ENCODE data around the gene POP7.

DNA sequence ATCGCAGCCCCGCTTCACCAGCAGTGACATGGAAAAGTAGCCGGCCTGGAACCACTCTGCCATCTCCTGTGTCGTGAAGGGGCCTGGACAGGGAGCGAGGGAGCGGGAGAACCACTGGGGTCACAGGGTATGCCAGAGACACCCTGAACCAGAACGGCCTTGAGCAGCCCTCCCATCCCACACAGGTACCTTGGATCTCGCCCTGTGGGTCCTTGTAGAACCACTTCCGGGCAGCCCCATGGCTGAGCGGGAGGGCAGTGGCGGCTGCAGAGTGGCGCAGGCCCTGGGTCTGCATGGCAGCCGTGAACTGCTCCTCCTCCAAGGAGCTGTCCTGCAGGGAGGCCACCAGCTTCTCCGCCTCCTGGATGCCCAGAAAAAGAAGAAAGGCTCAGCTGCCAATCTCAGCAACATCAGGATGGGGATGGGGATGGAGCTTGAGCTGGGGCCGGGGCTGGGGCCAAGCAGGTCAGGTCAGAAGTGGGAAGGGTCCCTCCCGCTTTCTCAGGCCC, 21.3 kb upstream of the POP7 start:
- no peak for TF ChIP-seq FOXJ3 (CRISPR knock-in tag; IDR thresholded peaks at IDR 0.05; ENCODE audit: borderline replicate concordance)
- TF ChIP-seq, protein P1, sequence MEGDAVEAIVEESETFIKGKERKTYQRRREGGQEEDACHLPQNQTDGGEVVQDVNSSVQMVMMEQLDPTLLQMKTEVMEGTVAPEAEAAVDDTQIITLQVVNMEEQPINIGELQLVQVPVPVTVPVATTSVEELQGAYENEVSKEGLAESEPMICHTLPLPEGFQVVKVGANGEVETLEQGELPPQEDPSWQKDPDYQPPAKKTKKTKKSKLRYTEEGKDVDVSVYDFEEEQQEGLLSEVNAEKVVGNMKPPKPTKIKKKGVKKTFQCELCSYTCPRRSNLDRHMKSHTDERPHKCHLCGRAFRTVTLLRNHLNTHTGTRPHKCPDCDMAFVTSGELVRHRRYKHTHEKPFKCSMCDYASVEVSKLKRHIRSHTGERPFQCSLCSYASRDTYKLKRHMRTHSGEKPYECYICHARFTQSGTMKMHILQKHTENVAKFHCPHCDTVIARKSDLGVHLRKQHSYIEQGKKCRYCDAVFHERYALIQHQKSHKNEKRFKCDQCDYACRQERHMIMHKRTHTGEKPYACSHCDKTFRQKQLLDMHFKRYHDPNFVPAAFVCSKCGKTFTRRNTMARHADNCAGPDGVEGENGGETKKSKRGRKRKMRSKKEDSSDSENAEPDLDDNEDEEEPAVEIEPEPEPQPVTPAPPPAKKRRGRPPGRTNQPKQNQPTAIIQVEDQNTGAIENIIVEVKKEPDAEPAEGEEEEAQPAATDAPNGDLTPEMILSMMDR (IDR thresholded peaks at IDR 0.05), result no peak
- TF ChIP-seq, protein P2, sequence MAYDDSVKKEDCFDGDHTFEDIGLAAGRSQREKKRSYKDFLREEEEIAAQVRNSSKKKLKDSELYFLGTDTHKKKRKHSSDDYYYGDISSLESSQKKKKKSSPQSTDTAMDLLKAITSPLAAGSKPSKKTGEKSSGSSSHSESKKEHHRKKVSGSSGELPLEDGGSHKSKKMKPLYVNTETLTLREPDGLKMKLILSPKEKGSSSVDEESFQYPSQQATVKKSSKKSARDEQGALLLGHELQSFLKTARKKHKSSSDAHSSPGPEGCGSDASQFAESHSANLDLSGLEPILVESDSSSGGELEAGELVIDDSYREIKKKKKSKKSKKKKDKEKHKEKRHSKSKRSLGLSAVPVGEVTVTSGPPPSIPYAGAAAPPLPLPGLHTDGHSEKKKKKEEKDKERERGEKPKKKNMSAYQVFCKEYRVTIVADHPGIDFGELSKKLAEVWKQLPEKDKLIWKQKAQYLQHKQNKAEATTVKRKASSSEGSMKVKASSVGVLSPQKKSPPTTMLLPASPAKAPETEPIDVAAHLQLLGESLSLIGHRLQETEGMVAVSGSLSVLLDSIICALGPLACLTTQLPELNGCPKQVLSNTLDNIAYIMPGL (CRISPR knock-in tag; IDR thresholded peaks at IDR 0.05), result no peak
- TF ChIP-seq, protein P3, sequence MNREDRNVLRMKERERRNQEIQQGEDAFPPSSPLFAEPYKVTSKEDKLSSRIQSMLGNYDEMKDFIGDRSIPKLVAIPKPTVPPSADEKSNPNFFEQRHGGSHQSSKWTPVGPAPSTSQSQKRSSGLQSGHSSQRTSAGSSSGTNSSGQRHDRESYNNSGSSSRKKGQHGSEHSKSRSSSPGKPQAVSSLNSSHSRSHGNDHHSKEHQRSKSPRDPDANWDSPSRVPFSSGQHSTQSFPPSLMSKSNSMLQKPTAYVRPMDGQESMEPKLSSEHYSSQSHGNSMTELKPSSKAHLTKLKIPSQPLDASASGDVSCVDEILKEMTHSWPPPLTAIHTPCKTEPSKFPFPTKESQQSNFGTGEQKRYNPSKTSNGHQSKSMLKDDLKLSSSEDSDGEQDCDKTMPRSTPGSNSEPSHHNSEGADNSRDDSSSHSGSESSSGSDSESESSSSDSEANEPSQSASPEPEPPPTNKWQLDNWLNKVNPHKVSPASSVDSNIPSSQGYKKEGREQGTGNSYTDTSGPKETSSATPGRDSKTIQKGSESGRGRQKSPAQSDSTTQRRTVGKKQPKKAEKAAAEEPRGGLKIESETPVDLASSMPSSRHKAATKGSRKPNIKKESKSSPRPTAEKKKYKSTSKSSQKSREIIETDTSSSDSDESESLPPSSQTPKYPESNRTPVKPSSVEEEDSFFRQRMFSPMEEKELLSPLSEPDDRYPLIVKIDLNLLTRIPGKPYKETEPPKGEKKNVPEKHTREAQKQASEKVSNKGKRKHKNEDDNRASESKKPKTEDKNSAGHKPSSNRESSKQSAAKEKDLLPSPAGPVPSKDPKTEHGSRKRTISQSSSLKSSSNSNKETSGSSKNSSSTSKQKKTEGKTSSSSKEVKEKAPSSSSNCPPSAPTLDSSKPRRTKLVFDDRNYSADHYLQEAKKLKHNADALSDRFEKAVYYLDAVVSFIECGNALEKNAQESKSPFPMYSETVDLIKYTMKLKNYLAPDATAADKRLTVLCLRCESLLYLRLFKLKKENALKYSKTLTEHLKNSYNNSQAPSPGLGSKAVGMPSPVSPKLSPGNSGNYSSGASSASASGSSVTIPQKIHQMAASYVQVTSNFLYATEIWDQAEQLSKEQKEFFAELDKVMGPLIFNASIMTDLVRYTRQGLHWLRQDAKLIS (CRISPR knock-in tag; IDR thresholded peaks at IDR 0.05; ENCODE audit: borderline replicate concordance), result no peak
- TF ChIP-seq JUN (CRISPR knock-in tag; IDR thresholded peaks at IDR 0.05), result no peak
- TF ChIP-seq NFYB (CRISPR knock-in tag; conservative IDR thresholded peaks at IDR 0.05; ENCODE audit: low read depth), result no peak
- TF ChIP-seq CBFB (CRISPR knock-in tag; IDR thresholded peaks at IDR 0.05; ENCODE audit: low read depth), result no peak
- no peak for TF ChIP-seq ATF1 (CRISPR knock-in tag; IDR thresholded peaks at IDR 0.05)
- no peak for TF ChIP-seq ZNF317 (CRISPR knock-in tag; IDR thresholded peaks at IDR 0.05; ENCODE audit: borderline replicate concordance, low read depth)
- TF ChIP-seq FOXP1 (CRISPR knock-in tag; IDR thresholded peaks at IDR 0.05; ENCODE audit: borderline replicate concordance), result no peak
- TF ChIP-seq, protein P4, sequence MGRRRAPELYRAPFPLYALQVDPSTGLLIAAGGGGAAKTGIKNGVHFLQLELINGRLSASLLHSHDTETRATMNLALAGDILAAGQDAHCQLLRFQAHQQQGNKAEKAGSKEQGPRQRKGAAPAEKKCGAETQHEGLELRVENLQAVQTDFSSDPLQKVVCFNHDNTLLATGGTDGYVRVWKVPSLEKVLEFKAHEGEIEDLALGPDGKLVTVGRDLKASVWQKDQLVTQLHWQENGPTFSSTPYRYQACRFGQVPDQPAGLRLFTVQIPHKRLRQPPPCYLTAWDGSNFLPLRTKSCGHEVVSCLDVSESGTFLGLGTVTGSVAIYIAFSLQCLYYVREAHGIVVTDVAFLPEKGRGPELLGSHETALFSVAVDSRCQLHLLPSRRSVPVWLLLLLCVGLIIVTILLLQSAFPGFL (CRISPR knock-in tag; IDR thresholded peaks at IDR 0.05; ENCODE audit: borderline replicate concordance), result no peak
- no peak for TF ChIP-seq ZBTB21 (CRISPR knock-in tag; IDR thresholded peaks at IDR 0.05; ENCODE audit: borderline replicate concordance)
- TF ChIP-seq MXD4 (CRISPR knock-in tag; IDR thresholded peaks at IDR 0.05; ENCODE audit: borderline replicate concordance), result no peak
- TF ChIP-seq GTF2I (CRISPR knock-in tag; conservative IDR thresholded peaks at IDR 0.05), result no peak

All from WTC11 (cell line).